Inflammatory macrophage treated with lipopolysaccharide for 1 hour (primary cell): ENCODE measurements around the gene PRDM11.
A peak's percentile ranks its signal among the peaks of the same experiment; 100 is the strongest.
"Not testable (repeated sequence)": the region's sequence is repeated elsewhere in the genome, so short reads cannot be mapped to it uniquely, and the experiment has no call there.

Source experiments
- DNase-seq, 2 donors: peaks; one replicate each; pipeline ENCODE4 v3.0.0-alpha.2; 2020 to 2022

Gene PRDM11

DNA sequence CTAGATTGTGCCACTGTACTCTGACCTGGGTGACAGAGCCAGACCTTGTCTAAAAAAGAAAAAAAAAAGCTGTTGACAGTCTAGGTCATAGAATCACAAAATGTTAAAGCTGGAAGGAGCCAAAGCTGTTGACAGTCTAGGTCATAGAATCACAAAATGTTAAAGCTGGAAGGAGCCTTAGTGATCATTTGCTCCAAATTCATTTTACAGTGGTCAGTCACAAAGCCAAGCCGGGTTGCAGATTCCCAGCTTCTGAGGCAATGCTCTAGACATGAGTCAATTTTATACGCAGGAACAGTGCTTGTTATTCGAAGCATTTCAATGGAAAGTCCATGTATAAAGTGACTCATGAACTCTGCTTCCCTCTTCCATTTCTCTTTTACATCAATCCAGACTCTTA, 92.3 kb downstream of the PRDM11 start:
- no peak for DNase-seq

DNA sequence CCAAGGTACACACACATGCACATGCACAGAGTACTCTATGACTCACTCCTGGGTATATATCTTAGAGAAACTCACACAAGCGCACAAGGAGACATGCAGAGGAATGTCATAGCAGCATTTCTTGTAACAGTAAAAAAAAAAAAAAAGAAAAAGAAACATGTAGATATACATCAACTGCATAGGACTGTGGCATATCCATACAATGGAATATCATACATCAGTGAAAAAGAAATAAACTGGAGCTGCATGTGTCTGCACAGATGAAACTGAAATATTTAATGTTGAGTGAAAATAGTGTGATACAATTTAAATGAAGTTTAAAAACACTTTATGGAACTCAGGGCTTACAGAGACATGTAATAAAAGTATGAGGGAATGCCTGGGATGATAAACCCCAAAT, 93.3 kb downstream of the PRDM11 start:
- no peak for DNase-seq

DNA sequence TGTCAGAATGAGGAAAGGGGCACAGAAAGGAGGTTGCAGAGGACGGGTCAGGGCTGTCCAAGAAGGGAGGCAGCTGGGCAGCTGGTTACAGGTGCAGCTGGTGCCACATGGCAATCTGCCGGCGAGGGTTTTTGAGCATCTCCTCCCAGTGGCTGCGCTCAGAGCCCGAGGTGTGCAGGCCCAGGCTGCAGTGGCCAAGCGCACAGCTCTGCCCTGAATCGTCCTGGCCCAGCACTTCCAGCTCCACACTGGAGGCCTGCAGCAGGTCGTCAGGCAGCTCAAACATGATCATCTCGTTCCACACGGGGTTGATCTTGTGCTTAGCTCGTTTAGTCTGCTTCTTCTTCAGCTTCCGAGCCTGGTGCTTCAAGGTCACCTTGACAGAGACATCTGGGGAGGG, 97.5 kb downstream of the PRDM11 start:
- no peak for DNase-seq

DNA sequence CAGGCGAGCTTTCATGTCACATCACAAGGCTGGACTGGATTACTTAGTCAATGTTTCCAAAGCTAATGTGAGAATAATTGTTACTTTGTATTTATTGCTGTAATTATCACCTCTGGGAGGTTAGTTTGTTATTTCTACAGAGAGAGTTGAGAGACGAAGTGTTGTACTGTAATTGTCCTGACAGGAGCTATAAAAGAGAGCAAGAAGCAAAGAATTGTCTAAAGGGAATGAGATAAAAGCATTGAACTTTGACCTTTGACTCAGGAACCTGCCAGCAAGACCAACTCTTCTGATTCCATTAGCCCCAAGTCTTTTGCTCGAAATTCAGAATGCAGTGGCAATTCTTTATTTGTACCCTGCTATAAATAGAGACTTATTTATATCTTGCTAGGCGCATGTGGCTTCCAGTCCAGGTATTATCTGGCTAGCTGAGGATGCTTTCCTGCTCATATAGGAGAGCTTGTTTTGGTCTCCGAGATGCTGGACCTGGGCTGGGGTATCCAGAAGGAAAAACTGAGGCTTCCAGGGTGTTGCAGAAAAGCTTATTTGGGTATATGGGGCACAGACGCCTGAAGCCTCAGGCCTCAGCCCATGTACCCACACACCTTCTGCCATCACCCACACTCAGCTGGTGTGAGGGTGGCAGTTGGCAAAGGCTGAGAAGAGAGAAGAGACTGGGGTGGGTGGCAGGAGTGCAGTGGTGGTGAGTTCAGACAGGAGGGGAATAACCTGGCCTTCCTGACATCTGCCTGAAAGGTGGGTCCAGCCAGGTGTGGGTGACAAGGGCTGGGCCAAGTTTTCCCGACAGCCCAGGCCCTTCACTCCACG, 99.0 kb downstream of the PRDM11 start:
- no peak for DNase-seq

DNA sequence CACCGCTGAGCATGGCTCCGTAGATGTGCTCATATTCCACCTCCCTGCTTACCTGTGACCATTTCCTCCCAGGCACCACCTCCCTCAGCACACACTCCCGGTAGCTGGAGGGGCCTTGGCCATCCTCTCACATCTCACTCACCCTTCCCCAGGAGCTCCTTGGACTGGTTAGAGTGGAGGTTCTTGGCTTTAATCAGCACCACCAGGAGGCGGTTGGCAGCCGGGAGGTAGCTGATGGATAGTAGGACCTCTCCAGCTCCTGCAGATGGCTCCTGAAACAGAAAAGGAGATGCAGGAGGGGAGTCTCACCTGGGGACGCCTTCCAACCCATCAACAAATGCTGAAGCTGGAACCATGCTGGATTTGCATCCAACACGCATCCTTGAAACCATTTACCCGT, 99.8 kb downstream of the PRDM11 start:
- no peak for DNase-seq

DNA sequence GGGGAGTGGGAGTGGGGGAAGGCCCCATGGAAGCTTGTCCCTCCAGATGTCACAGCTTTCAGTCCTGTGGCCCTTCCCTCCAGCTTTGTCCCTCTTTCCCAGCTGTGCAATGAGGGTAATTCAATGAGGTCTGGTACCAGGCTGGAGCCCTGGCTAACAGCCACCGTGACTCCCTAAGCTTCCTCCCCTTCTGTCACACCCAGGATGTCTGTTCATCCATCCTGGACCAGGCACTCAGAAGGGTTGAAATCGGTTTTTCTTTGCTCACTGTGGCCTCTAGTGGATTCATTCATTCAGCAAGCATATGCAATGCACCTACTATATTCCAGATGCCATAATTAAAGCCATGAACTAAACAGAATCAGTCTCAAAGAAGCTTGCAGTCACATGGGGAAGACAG, 101.0 kb downstream of the PRDM11 start:
- no peak for DNase-seq

DNA sequence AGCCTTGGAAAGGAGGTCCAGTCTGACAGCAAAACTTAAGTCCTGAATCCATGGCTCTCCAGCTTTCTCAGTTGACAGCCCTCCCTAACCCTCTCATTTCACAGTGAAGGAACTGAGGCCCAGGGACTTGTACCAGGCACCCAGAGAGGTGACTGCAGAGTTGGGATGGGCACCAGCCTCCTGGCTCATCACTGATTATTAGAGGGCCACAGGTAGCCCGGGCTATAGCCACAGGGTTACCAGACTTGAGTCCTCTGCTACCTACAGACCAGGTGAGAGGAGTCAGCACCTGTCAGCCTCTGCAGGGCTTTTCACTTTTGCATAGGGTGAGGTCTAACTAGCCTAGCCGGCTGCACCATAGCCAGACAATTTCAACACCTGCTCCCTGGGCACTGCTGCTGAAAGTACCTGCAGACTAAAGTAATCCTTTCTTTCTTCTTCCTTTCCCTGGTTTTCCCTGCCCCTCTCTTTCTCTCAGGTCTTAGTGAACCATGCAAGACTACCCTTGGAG, 102.1 kb downstream of the PRDM11 start:
- no peak for DNase-seq

DNA sequence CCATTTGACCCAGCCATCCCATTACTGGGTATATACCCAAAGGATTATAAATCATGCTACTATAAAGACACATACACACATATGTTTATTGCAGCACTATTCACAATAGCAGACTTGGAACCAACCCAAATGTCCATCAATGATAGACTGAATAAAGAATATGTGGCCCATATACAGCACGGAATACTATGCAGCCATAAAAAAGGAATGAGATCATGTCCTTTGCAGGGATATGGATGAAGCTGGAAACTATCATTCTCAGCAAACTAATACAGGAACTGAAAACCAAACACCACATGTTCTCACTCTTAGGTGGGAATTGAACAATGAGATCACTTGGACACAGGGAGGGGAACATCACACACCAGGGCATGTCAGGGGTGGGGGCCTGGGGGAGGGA, 102.9 kb downstream of the PRDM11 start:
- DNase-seq: not testable (repeated sequence)

DNA sequence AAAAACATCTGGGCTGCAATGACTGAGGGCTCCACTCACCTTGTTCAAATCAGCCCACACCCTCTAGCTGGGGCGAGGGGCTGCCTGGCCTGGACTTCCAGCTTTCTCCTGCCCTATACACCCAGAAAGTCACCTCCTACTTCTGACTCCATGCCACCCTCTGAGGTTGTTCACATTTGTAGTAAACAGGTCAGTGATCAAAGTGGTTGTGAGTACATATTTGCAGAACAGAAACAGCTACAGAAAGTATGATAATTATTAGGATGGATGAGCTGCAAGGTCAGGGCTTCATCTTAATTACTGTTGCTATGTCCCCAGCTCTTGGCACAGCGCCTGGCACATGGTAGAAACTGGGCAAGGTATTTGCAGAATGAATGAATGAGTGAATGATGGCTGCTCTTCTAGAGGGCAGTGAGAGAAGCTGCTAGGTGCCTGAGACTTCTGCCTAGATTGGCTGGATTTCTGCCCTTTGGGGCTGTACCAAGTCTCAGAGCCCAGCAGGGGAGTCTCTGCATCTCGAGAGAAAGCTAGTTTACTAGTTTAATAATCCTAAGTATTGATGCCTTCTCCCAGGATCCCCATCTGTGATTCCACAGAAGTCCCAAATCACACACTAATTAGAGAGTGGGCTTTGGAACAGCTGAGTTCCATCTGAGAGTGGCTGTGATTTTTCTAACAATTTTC, 103.7 kb downstream of the PRDM11 start:
- no peak for DNase-seq

DNA sequence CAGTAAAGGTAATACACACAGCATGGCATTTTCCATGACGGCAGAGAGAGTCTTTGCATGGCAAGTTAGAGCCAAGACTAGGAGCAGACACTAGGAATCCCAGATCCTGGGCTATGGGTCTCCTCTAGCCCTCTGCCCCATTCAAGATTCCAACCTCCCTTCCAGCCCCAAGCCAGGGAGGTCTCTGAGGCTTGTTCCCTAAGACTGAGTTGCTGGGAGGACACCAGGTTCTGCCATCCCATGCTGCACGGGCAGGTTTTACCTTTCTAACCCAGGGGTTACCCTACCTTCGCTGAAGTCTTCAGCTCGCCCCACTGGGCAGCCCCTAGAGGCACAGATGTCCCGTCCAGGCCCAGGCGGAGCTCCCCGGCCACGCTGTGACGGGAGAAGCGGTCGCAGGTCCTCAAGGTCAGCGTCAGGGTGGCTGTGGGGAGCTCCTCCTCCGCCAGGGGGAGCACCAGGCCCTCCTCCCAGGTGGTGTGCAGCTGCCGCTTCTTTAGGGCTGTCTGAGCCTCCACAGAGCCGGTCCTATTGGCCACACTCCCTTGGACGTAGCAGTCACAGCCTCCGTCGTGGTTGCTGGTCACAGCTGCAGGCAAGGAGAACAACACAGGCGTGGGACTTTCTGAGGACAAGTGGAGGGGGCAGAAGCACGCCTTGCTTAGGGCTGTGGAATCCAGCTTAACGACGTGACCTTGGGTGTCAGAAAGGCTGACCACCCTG, 105.9 kb downstream of the PRDM11 start:
- peak in 1 of 2 donors; percentile 8 for DNase-seq

DNA sequence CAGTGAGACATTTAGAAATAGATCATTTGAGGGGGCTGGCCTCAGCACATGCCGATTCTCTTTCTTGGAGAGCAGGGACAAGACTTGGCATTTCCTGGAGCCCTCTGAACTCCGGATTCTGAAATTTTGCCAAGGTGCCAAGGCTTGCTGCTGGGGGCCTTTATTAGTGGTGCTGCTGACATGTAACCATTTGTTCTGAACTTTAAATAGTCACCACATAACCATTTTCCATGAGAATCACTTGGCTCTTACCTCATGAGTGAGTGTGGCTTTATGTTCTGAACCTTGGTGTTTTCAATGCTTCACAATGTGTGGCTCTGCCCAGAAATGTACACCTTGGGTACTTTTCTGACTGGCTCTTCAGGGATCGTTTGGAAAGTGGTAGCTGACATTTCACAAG, 106.4 kb downstream of the PRDM11 start:
- DNase-seq: no peak

DNA sequence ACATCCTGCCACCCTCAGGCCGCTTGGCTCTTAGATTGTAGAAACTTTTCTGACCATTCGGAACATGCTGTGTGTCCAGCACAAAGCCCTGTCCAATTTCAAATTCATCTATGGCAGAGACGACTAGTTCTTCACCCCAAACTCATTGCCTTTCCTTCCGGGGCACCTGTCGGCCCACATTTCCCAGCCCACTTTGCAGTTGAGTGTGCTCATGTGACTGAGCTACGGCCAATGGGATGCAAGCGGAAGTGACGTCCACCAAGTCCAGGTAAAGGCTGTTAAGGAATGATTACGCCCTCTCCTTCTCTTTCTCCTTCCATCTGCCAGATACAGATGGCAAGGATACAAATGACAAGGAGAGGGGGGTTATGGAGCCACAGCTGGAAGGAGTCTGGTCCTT, 107.2 kb downstream of the PRDM11 start:
- DNase-seq: no peak

DNA sequence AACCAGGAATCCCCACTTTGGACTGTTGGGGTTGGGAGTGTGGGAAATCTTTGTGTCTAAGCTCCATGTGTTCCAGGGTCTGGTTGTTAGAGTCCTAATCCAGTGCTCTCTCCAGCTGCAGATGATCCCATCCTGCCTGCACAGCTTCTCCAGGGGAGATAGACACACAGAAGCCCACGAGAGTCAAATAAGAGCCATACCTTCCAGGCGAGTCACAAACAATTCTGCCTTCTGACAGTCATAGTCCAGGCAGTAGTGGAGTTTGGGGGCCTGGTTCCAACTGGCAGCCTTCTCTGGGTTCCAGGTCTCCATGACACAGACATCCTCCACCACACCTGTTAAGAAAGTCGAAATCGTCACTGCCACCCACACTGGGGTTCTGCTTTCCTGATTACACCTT, 107.6 kb downstream of the PRDM11 start:
- DNase-seq: no peak

DNA sequence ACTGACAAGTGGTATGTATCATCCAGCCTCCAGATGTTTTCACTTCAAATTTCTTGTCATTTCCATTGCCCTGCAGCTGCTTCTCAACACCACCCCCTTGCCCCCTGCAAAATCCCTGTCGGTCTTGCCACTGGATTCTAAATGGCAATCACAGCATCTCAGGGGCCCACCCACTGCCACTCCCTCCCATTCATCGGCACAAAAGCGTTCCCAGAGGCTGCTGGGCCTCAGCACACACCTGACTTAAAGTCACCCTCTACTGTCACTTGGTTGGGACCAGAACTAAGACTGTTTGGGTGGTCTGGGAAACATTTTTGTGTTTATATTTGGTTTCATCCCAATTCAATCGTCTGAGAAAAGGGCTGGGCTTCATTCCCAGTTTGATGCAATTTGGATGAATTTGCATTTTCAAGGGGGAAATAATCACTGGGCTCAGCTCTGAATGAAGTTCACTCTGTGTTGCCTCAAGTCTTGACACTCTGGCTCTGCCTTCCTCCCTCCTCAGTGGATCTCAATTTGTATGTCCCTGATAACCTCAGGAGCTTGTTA, 112.6 kb downstream of the PRDM11 start:
- DNase-seq: no peak

DNA sequence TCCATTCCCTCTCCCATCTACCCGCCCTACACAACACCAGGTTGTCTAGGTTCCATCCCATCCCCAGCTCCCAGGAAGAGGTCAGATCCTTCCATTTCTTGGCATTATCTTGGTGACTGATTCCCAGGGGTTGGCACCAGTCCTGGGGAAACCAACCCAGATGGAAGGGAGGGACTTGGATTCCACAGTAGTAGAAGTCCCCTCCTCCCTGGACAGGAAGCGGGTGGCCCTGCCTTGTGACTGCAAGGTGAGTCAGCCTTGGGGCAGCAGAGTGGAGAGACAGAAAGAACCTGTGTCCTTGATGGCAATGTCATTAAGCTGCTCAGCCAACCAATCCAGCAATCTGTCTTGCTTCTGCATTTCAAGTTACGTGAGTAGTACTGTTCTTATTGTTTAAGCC, 113.2 kb downstream of the PRDM11 start:
- no peak for DNase-seq

DNA sequence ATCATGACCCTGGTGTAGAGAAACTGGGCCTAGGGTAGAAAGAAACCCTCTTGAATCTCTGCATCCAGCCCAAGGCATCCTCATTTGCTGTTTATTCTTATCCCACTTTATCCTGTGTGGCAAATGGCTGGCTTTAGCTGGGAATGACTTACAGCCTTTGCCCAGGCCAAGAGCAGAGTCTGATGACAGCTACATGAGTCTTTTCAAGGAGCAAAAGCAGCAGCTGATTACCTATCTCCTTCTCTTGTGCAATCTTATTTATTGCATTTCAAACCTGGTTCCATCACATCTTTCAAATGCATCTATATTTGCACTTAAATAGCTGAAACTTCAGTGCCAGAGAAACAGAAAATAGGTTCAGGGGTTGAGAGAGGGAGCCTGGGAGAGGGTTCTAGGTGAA, 113.6 kb downstream of the PRDM11 start:
- DNase-seq: no peak

DNA sequence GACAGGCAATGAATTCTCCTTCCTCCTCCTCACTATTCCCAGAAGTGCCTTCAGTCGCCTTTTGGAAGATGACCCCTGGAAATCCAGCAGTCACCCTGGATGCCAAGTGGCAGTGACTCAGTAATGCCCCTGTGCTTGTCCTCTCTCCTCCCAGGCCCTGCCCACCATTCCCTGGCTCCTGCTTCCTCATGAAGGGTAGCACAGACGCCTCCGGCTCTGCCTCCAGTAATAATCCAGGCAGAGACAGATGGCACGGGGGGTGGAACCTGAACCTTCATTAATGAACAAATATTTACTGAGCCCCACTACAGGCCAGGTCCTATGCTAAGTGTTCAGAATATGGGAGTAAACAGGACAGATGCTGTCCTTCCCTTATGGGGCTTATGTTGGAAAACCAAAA, 116.5 kb downstream of the PRDM11 start:
- no peak for DNase-seq

DNA sequence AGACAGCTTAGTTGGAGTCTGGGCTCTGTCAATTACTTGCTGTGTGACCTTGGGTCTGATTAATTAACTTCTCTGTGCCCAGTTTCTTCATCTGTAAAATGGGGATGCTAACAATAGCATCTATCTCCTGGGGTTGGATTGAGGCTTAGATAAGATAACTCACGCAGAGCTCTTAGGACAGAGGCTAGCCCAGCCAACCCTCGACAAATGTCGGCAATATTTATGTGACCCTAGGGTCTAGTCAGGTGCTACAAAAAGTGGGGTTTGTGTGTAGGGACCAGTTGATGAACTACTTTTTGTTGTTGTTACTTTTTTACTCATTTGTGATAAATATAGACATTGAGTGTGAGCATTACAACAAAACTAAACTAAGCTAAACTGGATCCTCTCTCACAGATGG, 117.3 kb downstream of the PRDM11 start:
- no peak for DNase-seq

DNA sequence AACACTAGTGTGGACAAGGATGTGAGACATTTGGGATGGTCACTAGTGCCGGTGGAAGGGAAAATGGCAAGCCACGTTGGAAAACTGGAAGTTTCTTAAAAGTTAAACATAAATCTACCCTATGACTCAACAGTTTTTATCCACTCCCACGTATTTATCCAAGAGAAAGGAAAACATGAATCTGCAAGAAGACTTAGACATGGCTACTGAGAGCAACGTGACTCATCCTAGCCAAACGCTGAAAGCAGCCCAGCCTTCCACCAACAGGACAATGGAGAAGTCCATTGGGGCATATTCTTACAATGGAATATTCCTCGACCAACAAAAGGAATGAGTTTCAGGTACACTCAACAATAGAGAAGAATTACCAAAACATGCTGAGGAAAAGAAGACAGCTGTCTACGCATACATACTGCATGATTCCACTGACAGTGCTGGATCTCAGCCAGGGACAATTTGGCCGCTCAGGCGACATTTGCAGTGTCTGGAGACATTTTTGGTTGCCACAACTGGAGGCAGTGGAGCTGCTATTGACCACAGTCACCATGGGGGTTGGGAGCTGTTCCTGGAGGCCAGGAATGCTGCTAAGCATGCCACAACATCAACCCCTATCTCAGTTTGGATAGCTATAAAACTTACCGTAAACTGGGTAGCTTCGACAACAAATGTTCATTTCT, 118.5 kb downstream of the PRDM11 start:
- no peak for DNase-seq

DNA sequence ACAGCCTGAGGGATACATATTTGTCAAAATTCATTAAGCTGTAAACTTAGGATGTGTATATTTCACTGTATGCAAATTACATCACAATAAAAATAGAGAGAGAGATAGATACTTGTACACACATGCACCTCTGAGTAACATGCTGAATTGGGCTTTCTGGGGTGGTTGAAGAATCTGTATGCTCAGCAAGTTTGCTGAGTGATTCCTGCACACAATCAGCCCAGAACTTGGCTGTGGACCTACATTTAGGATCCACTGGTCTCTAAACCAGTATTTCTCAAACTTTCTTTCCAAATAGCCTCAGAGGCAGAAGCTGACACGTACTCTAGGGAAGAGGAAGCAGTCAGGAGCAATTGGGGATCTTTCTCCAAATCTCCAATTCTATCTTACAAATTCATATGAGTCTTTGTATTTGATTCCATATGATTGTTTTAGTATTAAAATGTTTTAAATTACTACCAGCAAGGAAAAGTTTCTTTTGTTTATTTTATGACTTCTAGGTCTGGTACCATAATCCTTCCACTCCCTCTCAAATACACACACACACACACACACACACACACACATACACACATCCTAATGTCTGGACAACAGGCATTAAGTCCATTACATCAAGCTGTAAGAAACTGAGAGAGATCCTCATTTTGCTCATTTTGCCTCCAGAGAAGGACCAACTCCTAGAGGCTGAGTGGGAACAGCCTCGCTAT, 119.7 kb downstream of the PRDM11 start:
- DNase-seq: no peak

DNA sequence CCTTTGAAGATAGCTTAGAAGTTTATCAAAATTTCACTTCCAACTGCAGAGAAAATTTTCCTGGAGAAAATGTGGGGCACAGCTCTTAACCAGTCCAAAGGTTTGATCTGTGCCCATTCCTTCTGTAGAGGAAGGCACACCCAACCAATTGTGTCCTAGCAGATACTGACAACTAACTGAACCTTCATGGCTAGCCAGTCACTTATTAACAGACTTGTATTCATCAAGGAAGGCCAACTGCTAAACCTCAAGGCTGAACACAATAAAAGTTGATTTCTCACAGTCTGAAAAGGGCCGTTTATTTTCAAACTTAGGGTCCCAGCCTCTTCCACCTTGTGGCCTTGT, 120.2 kb downstream of the PRDM11 start:
- DNase-seq: no peak

DNA sequence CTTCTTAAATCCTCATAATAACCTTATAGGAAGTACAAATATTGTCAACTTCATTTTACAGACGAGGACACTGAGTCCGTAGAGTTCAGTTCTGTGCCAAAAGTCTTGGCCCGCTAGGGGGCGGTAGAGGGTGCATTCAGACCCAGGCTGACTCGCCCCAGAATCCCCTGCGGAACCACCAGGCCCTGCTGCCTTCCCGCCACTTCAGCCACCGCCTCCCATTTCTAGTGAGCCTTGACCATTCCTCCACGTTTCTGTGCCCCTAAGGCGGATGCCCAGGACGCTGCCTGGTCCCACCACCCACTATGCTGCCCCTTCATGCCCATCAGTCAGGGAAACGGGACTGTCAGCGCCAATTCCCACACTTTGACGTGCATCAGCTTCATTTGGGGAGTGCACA, 120.6 kb downstream of the PRDM11 start:
- peak in 1 of 2 donors; percentile 13 for DNase-seq
